H4 (cell line): ENCODE measurements around the gene FBP1. TPM values are rescaled to one million over a fixed set of nuclear protein-coding genes. Genes with fewer than 3 reads are reported as not detected.

Experiments used
- DNase-seq: peaks from one replicate; pipeline ENCODE4 v3.0.0-alpha.2; 2015; ENCODE audit warnings: low spot score
- total RNA-seq: library from RNA; depleted of rRNA; stranded (reverse); fragments of >200 nt; shearing (Covaris generic); gene quantifications from 2 replicates; pipeline ENCODE4 v1.2.3, GENCODE V29; 2014; rRNA removed

FBP1 gene
- total RNA-seq = not detected in 2 replicates

DNA sequence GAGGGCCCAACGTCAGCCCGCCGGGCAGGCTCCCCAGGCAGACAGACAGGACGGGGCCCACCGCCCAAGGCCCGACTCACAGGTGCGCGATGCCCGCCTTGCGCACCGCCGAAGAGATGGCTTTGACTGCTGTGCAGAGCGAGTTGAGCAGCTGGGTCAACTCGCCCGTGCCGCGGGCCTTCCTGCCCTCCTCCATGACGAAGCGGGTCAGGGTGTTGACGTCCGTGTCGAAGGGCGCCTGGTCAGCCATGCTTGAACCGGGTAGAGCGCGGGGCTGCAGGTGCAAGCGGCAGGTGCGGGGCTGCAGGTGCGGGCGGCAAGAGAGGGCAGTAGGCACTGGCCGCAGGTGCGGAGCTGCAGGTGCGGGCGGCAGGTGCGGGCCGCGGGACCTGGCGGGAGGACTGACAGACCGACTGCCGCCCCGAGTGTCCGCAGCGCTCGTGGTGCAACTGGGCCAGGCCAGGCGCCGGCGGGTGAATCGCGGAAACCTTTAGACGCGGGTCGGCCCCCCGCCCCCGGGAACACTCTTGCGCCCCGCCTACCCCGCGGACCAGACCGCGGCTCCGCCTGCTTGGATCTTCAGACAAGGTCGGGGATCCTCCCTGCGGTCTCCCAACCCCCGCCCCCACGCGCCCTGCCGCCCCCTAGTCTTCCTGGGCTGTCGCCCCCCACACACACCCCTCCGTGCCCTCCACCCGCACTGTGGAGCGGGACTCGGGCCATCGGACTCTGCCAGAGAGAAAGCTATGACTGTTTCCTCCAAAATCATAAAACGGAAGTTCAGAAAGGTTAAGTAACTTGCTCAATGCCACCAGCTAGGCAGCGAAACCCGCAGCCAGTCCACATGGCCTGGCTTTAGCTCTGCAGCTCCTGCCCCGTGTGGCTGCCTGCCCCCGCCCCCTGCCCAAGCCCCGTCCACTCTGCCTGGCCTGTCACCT lies at the start of gene FBP1:
TSS of gene FBP1 (minus strand) at position 458 of the 938 bp plus-strand sequence. CDS start at position 250, 208 bp downstream.
- DNase-seq = no peak

- DNase-seq = no peak
Observed at GRCh38 chr9:94687451-94687850, 48.1 kb upstream of the FBP1 start.

GRCh38 chr9:94685359-94685758 lies 46.0 kb upstream of the FBP1 start:
- DNase-seq = no peak

- peak; percentile 76 for DNase-seq
Observed at GRCh38 chr9:94681508-94681907, 42.2 kb upstream of the FBP1 start.

- no peak for DNase-seq
Observed at GRCh38 chr9:94680621-94681020, 41.3 kb upstream of the FBP1 start.

- no peak for DNase-seq
Observed at GRCh38 chr9:94680020-94680419, 40.7 kb upstream of the FBP1 start.

DNA sequence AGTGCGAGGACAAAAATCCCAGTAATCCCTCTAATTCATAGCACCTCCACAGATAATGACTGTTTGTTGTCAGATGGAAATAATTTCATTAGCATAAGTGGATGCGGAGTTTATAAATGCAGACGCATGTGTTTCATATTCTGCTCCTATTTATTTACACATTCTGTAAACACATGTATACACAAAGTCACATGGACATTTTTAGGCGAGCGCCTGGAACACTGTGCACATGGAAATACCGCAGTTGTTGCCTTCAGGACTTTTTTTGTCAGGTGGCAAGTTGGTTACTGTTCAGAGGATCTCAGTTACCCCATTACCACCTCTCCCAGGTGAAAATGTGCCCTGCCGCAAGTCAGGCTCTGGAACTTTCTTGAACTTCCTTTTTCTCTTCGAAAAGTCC lies 40.3 kb upstream of the FBP1 start:
- DNase-seq = no peak

DNA sequence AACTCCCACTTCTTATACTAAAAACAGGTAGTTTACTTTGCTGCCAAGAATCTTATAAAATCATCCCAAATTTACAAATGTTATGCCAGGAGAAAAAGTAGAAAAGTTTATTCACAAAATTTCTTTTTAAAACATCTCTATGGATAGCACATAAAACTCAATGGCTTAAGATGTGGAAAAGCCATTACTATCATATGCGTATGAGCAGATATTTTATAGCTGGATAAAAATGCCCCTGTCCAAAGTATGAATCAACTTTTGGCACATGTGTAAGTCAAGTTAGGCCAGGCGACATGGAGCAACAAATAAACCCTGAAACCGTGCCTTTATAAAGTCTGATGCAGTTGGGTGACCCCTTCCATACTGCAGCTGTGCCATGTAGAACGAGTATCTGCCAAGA lies 38.6 kb upstream of the FBP1 start:
- DNase-seq = no peak

DNA sequence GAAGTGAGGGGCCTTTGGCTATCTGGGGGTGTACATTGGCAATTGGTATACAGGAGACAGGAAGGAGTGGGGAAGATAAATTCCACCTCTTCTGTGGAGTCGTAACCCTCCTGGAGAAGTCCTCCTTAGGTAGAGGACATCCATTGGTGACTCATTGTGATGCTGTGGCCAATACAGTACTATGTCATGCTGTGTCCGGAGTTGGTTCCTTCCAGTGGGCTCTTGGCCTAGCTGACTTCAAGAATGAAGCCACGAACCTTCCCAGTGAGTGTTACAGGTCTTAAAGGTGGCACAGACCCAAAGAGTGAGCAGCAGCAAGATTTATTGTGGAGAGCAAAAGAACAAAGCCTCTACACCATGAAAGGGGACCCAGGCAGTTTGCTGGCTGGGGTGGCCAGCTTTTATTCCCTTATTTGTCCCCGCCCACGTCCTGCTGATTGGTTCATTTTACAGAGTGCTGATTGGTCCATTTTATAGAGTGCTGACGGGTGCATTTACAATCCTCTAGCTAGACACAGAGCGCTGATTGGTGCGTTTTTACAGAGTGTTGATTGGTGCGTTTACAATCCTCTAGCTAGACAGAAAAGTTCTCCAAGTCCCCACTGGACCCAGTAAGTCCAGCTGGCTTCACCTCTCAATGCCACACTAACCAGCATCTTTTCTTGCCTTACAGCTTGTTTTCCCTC lies 37.3 kb upstream of the FBP1 start:
- DNase-seq = no peak

DNA sequence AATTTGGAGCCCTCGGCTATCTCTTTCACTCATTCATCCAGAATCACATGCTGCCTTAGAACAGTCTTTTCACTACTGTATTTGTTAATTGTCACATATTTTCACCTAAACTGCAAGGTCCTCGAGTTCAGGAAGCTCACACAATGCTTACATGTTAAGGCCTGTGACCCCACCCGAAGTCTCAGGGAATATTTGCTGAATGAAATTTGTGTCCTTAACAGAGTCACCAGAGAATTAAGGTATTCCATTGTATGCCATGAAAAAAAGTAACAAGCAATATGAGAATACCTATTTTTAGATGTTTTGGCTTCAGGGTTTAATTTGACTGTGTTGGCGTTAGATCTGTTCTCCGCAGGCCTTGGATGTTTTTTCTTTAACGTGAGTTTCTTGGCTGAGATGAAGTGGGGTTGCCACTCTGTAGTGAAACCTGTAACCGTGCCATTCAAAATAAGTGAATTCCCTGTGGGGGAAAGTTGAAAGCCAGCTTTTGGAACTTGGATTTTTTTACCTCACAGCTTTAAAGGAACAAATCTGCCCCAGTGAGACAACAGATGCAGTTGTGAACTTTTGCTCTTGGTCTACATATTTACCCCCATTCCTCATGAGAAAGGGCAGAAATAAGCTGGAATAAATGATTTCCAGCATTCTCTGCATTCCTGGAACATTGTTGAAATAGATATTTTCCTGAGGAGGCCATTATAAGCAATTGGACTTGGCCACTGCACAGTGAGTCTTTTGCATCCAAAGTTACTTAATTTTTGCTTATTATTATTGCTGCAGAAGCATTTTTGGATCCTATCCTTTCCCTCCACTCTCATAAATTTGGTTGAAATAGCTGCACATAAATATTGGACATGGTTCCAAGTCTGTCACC lies 35.9 kb upstream of the FBP1 start:
- DNase-seq = no peak

- peak; percentile 21 for DNase-seq
Observed at GRCh38 chr9:94672811-94673487, 33.6 kb upstream of the FBP1 start.

GRCh38 chr9:94668928-94669729 lies 29.8 kb upstream of the FBP1 start:
- DNase-seq = peak; percentile 75

GRCh38 chr9:94668418-94668927 lies 29.2 kb upstream of the FBP1 start:
- no peak for DNase-seq

- DNase-seq = no peak
Observed at GRCh38 chr9:94666364-94667099, 27.2 kb upstream of the FBP1 start.

DNA sequence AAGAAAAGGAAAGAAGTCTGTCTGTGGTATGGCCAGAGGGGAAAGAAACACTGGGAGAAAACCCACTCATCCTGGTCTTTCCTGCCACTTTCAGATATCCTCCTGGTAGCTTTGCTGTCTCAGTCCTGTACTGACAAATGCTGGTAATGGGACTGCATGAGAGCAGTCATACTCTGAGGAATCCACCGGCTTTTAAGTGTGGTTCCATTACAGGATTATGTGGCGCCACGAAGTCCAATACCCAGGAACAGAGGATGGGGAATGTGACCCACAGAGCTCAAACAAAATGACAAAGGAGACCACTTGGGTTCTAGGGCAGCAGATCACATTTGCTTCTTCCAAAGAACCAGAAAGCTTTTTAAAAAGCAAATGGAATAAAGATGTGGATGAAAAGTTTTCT lies 26.3 kb upstream of the FBP1 start:
- DNase-seq = no peak

GRCh38 chr9:94664801-94665200 lies 25.5 kb upstream of the FBP1 start:
- no peak for DNase-seq

DNA sequence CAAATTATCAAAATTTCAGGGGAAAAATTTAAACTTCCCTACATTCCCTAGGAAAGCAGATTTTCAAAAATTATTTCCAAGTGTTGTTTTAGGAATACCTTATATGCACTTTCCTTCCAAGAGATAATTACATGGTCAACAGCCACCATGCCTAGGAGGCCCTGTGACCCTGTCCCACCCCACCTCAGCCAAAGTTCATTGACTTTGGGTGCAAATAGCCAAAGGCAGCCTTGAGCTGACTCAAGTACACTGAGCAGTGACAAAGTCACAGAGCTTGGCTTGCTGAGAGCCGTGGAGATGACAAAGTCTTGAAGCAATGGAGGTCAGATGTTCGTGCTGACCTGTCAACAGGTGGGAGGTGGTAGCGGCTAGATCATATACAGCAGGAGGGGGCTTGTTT lies 24.3 kb upstream of the FBP1 start:
- no peak for DNase-seq

DNA sequence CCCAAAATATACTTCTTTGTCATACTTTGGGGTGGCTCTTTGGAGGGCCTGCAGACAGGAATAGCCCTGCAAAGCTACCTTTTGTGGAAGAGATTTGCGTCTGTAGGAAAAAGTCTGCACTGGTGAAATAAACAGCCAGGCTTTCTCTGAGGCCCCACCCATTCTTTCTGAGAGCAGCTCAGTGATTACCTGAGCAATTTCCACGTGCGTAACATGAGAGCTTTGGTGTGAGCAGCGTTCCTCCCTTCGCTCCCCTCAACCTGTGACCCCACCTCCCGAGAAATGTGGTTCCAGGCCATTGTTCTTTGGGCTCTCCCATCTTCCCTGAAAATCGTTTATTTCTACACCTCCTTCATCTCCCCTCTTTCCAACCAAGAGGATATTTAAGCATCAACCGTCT lies 23.8 kb upstream of the FBP1 start:
- DNase-seq = no peak

- no peak for DNase-seq
Observed at GRCh38 chr9:94657021-94657725, 17.9 kb upstream of the FBP1 start.
